SK-N-SH treated with all-trans-retinoic acid at 6 μM for 48 hours (cell line): ENCODE measurements around the gene FHL5.

Source experiments
- ATAC-seq: fragments of 200-7000 bp; cut with Tn5 transposase; 3 replicates; pipeline ENCODE4 v1.9.1; 2020; ENCODE audit warnings: mild to moderate bottlenecking, moderate library complexity
- ARNTL ChIP-seq: fragments of 450-650 bp; formaldehyde crosslinking; IDR thresholded peaks from 2 replicates; pipeline ENCODE4 v1.5.0; 2020; ENCODE audit warnings: low read depth, mild to moderate bottlenecking, moderate library complexity, borderline replicate concordance
- BACH2 ChIP-seq: fragments of 250-450 bp; sonication (Bioruptor Pico); IDR thresholded peaks from 2 replicates; pipeline ENCODE4 v1.9.0; 2021; ENCODE audit warnings: mild to moderate bottlenecking, borderline replicate concordance
- CSDC2 ChIP-seq: fragments of 250-450 bp; sonication (Bioruptor Pico); IDR thresholded peaks from 2 replicates; pipeline ENCODE4 v1.5.0; 2020; ENCODE audit warnings: mild to moderate bottlenecking, moderate library complexity
- ISL1 ChIP-seq: fragments of 250-450 bp; sonication (Bioruptor Pico); IDR thresholded peaks from 2 replicates; pipeline ENCODE4 v2.1.2; 2022; ENCODE audit warnings: mild to moderate bottlenecking, moderate library complexity
- PPARA ChIP-seq: fragments of 250-450 bp; sonication (Bioruptor Pico); IDR thresholded peaks from 2 replicates; pipeline ENCODE4 v1.5.0; 2020; ENCODE audit warnings: mild to moderate bottlenecking, borderline replicate concordance
- RARB ChIP-seq: fragments of 250-450 bp; sonication (Bioruptor Pico); IDR thresholded peaks from 2 replicates; pipeline ENCODE4 v1.8.0; 2021; ENCODE audit warnings: mild to moderate bottlenecking, moderate library complexity
- SNAI2 ChIP-seq: fragments of 250-450 bp; sonication (Bioruptor Pico); IDR thresholded peaks from 2 replicates; pipeline ENCODE4 v1.5.0; 2020; ENCODE audit warnings: mild to moderate bottlenecking, moderate library complexity
- TCF4 ChIP-seq: fragments of 250-450 bp; sonication (Bioruptor Pico); IDR thresholded peaks from 2 replicates; pipeline ENCODE4 v1.8.0; 2021; ENCODE audit warnings: mild to moderate bottlenecking, moderate library complexity, borderline replicate concordance
- TOX ChIP-seq: fragments of 250-450 bp; sonication (Bioruptor Pico); IDR thresholded peaks from 2 replicates; pipeline ENCODE4 v1.8.0; 2021; ENCODE audit warnings: mild to moderate bottlenecking, moderate library complexity, borderline replicate concordance
- ZC3H10 ChIP-seq: fragments of 250-450 bp; sonication (Bioruptor Pico); IDR thresholded peaks from 2 replicates; pipeline ENCODE4 v1.5.1; 2021; ENCODE audit warnings: mild to moderate bottlenecking, moderate library complexity
- ZFP3 ChIP-seq: fragments of 250-450 bp; sonication (Bioruptor Pico); IDR thresholded peaks from 2 replicates; pipeline ENCODE4 v1.5.0; 2020; ENCODE audit warnings: mild to moderate bottlenecking, moderate library complexity
- ZFP30 ChIP-seq: fragments of 450-650 bp; formaldehyde crosslinking; IDR thresholded peaks from 2 replicates; pipeline ENCODE4 v1.5.0; 2022; ENCODE audit warnings: mild to moderate bottlenecking, moderate library complexity
- ZNF565 ChIP-seq: fragments of 450-650 bp; formaldehyde crosslinking; conservative IDR thresholded peaks from 2 replicates; pipeline ENCODE4 v1.5.0; 2020; ENCODE audit warnings: low read depth, mild to moderate bottlenecking, moderate library complexity
- ZNF70 ChIP-seq: fragments of 450-650 bp; formaldehyde crosslinking; IDR thresholded peaks from 2 replicates; pipeline ENCODE4 v1.5.0; 2020; ENCODE audit warnings: mild to moderate bottlenecking, moderate library complexity
- ZNF8 ChIP-seq: fragments of 450-650 bp; formaldehyde crosslinking; IDR thresholded peaks from 2 replicates; pipeline ENCODE4 v1.5.0; 2020; ENCODE audit warnings: mild to moderate bottlenecking, moderate library complexity
- TF ChIP-seq, protein P1 (sequence below): fragments of 250-450 bp; sonication (Bioruptor Pico); IDR thresholded peaks from 2 replicates; pipeline ENCODE4 v1.8.0; 2020; ENCODE audit warnings: mild to moderate bottlenecking, moderate library complexity, borderline replicate concordance
- TF ChIP-seq, protein P2 (sequence below): fragments of 250-450 bp; sonication (Bioruptor Pico); IDR thresholded peaks from 2 replicates; pipeline ENCODE4 v1.5.0; 2020; ENCODE audit warnings: mild to moderate bottlenecking, moderate library complexity
- TF ChIP-seq, protein P3 (sequence below): fragments of 250-450 bp; sonication (Bioruptor Pico); IDR thresholded peaks from 2 replicates; pipeline ENCODE4 v1.5.1; 2021; ENCODE audit warnings: mild to moderate bottlenecking, moderate library complexity

FHL5 gene

DNA sequence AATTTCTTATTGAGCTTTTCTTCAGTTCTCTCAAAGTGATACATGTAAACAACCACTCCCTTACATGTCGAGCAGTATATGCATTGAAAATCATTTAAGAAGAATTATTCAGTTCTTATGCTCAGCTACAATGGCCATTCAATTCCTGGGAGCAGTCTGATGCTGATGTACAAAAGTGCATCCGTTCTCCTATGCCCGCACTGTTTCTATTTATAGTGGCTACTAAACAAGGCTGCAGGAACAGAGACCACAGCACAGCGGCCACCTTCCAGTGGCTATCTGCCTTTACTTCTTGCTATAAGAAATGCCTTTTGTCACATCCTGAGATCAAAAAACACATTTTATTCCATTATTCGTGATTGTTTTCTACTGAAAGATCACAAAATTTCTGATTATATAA, 82.2 kb downstream of the FHL5 start (continued):
- TF ChIP-seq, protein P1, sequence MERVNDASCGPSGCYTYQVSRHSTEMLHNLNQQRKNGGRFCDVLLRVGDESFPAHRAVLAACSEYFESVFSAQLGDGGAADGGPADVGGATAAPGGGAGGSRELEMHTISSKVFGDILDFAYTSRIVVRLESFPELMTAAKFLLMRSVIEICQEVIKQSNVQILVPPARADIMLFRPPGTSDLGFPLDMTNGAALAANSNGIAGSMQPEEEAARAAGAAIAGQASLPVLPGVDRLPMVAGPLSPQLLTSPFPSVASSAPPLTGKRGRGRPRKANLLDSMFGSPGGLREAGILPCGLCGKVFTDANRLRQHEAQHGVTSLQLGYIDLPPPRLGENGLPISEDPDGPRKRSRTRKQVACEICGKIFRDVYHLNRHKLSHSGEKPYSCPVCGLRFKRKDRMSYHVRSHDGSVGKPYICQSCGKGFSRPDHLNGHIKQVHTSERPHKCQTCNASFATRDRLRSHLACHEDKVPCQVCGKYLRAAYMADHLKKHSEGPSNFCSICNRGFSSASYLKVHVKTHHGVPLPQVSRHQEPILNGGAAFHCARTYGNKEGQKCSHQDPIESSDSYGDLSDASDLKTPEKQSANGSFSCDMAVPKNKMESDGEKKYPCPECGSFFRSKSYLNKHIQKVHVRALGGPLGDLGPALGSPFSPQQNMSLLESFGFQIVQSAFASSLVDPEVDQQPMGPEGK (CRISPR knock-in tag), result no peak
- TF ChIP-seq TOX (CRISPR knock-in tag), result no peak
- TF ChIP-seq ZNF70, result no peak
- TF ChIP-seq ZFP30, result no peak
- TF ChIP-seq CSDC2 (CRISPR knock-in tag), result no peak
- no peak for TF ChIP-seq SNAI2
- TF ChIP-seq ZC3H10 (CRISPR knock-in tag), result no peak
- no peak for TF ChIP-seq ARNTL (CRISPR knock-in tag)

DNA sequence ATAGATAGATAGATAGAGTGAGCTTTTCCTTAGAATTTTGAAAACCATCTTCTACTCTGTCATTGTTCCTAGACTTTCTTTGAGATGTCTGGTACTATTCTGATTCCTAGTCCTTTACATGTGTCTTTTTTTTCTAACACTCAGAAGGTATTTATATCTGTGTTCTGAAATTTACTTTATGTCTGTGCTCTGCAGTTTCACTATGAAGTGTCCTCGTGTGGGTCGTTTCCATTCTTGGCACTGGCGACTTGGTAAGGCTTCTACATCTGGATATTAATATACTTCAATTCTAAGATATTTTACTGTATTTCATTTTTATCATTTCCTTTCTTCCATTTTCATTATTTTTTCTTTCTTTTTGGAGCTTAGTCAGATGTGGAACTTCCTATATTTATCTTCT, 87.0 kb downstream of the FHL5 start:
- TF ChIP-seq, protein P2, sequence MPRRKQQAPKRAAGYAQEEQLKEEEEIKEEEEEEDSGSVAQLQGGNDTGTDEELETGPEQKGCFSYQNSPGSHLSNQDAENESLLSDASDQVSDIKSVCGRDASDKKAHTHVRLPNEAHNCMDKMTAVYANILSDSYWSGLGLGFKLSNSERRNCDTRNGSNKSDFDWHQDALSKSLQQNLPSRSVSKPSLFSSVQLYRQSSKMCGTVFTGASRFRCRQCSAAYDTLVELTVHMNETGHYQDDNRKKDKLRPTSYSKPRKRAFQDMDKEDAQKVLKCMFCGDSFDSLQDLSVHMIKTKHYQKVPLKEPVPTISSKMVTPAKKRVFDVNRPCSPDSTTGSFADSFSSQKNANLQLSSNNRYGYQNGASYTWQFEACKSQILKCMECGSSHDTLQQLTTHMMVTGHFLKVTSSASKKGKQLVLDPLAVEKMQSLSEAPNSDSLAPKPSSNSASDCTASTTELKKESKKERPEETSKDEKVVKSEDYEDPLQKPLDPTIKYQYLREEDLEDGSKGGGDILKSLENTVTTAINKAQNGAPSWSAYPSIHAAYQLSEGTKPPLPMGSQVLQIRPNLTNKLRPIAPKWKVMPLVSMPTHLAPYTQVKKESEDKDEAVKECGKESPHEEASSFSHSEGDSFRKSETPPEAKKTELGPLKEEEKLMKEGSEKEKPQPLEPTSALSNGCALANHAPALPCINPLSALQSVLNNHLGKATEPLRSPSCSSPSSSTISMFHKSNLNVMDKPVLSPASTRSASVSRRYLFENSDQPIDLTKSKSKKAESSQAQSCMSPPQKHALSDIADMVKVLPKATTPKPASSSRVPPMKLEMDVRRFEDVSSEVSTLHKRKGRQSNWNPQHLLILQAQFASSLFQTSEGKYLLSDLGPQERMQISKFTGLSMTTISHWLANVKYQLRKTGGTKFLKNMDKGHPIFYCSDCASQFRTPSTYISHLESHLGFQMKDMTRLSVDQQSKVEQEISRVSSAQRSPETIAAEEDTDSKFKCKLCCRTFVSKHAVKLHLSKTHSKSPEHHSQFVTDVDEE, result no peak
- TF ChIP-seq ZNF565 (CRISPR knock-in tag) (no peak), ZFP30 (no peak), ISL1 (CRISPR knock-in tag) (no peak), PPARA (CRISPR knock-in tag) (no peak), CSDC2 (CRISPR knock-in tag) (no peak), ZNF70 (no peak), ZFP3 (CRISPR knock-in tag) (no peak), ZC3H10 (CRISPR knock-in tag) (no peak)

DNA sequence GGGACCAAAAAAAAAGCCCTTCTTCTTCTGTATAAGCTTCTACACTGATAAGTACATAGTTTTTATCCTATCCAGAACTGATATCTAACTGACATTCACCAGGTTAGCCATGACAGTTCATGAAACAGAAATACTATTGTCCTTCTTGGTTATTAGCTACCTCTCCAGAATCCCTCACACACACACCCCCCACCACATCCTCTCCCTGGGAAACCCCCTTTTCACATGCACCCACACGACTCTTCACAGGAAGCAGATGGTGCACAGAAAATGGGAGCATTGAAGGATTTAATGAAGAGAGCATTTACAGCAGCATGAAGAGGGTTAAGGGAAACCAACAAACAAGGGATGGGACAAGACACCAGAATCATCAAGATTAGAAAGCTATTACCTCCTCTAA, 88.9 kb downstream of the FHL5 start:
- no peak for ATAC-seq
- no peak for TF ChIP-seq RARB
- TF ChIP-seq SNAI2, result no peak
- TF ChIP-seq, protein P1 (CRISPR knock-in tag), result no peak
- TF ChIP-seq ZC3H10 (CRISPR knock-in tag), result no peak
- no peak for TF ChIP-seq ZNF70
- TF ChIP-seq ZNF8, result no peak
- TF ChIP-seq BACH2 (CRISPR knock-in tag), result no peak
- no peak for TF ChIP-seq TOX (CRISPR knock-in tag)
- TF ChIP-seq, protein P2, result no peak
- no peak for TF ChIP-seq ZFP3 (CRISPR knock-in tag)
- TF ChIP-seq TCF4, result no peak
- TF ChIP-seq, protein P3, sequence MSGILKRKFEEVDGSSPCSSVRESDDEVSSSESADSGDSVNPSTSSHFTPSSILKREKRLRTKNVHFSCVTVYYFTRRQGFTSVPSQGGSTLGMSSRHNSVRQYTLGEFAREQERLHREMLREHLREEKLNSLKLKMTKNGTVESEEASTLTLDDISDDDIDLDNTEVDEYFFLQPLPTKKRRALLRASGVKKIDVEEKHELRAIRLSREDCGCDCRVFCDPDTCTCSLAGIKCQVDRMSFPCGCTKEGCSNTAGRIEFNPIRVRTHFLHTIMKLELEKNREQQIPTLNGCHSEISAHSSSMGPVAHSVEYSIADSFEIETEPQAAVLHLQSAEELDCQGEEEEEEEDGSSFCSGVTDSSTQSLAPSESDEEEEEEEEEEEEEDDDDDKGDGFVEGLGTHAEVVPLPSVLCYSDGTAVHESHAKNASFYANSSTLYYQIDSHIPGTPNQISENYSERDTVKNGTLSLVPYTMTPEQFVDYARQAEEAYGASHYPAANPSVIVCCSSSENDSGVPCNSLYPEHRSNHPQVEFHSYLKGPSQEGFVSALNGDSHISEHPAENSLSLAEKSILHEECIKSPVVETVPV (CRISPR knock-in tag), result no peak
- TF ChIP-seq CSDC2 (CRISPR knock-in tag), result no peak

More for the DNA sequence above, 87.0 kb downstream of the FHL5 start:
- no peak for ATAC-seq
